ENCODE data around the gene SLC12A8.

The SLC12A8 gene

GRCh38 chr3:125151442-125151817, 61.1 kb downstream of the SLC12A8 start:
- no peak for DNase-seq

- DNase-seq = no peak
Measured at GRCh38 chr3:125150525-125151441, 61.8 kb downstream of the SLC12A8 start.

GRCh38 chr3:125149462-125149861, 63.1 kb downstream of the SLC12A8 start:
- DNase-seq = no peak

- DNase-seq = no peak
Measured at GRCh38 chr3:125148836-125149235, 63.7 kb downstream of the SLC12A8 start.

GRCh38 chr3:125148016-125148812, 64.3 kb downstream of the SLC12A8 start:
- DNase-seq = no peak

- DNase-seq = no peak
Measured at GRCh38 chr3:125147491-125147820, 65.1 kb downstream of the SLC12A8 start.

GRCh38 chr3:125146626-125147490, 65.7 kb downstream of the SLC12A8 start:
- DNase-seq = no peak

GRCh38 chr3:125145751-125146475, 66.6 kb downstream of the SLC12A8 start:
- no peak for DNase-seq

GRCh38 chr3:125144653-125145314, 67.8 kb downstream of the SLC12A8 start:
- no peak for DNase-seq

GRCh38 chr3:125143982-125144652, 68.4 kb downstream of the SLC12A8 start:
- no peak for DNase-seq

GRCh38 chr3:125143538-125143937, 69.0 kb downstream of the SLC12A8 start:
- DNase-seq = no peak

- DNase-seq = no peak
Measured at GRCh38 chr3:125142940-125143339, 69.6 kb downstream of the SLC12A8 start.

GRCh38 chr3:125142420-125142778, 70.1 kb downstream of the SLC12A8 start:
- no peak for DNase-seq

- no peak for DNase-seq
Measured at GRCh38 chr3:125141596-125142419, 70.7 kb downstream of the SLC12A8 start.

- DNase-seq = no peak
Measured at GRCh38 chr3:125140818-125141595, 71.5 kb downstream of the SLC12A8 start.

- no peak for DNase-seq
Measured at GRCh38 chr3:125140011-125140817, 72.3 kb downstream of the SLC12A8 start.

GRCh38 chr3:125139386-125139785, 73.2 kb downstream of the SLC12A8 start:
- DNase-seq = no peak

GRCh38 chr3:125137358-125138033, 75.1 kb downstream of the SLC12A8 start:
- no peak for DNase-seq
